GM23248 (cell line): ENCODE results near the gene HES3.

ENCODE experiments used
- EZH2 ChIP-seq: fragments of 200-600 bp; sonication (generic); IDR thresholded peaks from 2 replicates; pipeline ENCODE4 v1.6.1; 2018; ENCODE audit warnings: antibody characterized with exemption, mild to moderate bottlenecking; ENCODE audit not compliant: insufficient read depth, poor library complexity, severe bottlenecking
- EZH2phosphoT487 ChIP-seq: fragments of 200-600 bp; sonication (generic); IDR thresholded peaks from 2 replicates; pipeline ENCODE4 v1.6.1; 2018; ENCODE audit warnings: antibody characterized with exemption, moderate library complexity, mild to moderate bottlenecking, low read depth; ENCODE audit not compliant: insufficient read depth

- no peak for TF ChIP-seq EZH2
- no peak for TF ChIP-seq EZH2phosphoT487
Observed at GRCh38 chr1:6224718-6225117, 19.3 kb upstream of the HES3 start.
